ENCODE results near the gene IFIT3. TPM values are rescaled to one million over a fixed set of nuclear protein-coding genes. Genes with fewer than 3 reads are reported as not detected.

The IFIT3 gene
- total and polyA plus RNA-seq, 2 of the 8 experiments (the other 6 are each of a cell fraction or from before 2014, with no cell fraction given), result 0.12 to 0.84 TPM

DNA sequence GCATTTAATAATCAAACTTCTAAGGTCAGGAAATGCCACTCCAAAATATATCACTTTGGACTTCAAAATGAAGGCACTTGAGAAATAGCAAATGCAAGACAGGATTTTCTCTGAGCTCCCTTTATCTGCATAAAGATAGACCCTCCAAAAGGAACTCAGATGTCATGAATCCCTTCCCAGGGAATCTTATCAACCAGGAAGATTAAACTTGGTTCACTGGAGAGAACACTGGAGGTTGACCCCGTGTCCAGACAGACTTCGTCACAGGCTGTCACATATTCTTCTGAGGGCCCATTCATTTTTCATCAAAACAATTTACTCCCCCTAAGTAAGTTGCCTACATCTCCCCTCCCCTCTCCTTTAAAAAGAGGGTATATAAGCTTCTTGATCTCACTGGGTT is 21.2 kb downstream of the IFIT3 start (continued):
- TF ChIP-seq, protein P1, sequence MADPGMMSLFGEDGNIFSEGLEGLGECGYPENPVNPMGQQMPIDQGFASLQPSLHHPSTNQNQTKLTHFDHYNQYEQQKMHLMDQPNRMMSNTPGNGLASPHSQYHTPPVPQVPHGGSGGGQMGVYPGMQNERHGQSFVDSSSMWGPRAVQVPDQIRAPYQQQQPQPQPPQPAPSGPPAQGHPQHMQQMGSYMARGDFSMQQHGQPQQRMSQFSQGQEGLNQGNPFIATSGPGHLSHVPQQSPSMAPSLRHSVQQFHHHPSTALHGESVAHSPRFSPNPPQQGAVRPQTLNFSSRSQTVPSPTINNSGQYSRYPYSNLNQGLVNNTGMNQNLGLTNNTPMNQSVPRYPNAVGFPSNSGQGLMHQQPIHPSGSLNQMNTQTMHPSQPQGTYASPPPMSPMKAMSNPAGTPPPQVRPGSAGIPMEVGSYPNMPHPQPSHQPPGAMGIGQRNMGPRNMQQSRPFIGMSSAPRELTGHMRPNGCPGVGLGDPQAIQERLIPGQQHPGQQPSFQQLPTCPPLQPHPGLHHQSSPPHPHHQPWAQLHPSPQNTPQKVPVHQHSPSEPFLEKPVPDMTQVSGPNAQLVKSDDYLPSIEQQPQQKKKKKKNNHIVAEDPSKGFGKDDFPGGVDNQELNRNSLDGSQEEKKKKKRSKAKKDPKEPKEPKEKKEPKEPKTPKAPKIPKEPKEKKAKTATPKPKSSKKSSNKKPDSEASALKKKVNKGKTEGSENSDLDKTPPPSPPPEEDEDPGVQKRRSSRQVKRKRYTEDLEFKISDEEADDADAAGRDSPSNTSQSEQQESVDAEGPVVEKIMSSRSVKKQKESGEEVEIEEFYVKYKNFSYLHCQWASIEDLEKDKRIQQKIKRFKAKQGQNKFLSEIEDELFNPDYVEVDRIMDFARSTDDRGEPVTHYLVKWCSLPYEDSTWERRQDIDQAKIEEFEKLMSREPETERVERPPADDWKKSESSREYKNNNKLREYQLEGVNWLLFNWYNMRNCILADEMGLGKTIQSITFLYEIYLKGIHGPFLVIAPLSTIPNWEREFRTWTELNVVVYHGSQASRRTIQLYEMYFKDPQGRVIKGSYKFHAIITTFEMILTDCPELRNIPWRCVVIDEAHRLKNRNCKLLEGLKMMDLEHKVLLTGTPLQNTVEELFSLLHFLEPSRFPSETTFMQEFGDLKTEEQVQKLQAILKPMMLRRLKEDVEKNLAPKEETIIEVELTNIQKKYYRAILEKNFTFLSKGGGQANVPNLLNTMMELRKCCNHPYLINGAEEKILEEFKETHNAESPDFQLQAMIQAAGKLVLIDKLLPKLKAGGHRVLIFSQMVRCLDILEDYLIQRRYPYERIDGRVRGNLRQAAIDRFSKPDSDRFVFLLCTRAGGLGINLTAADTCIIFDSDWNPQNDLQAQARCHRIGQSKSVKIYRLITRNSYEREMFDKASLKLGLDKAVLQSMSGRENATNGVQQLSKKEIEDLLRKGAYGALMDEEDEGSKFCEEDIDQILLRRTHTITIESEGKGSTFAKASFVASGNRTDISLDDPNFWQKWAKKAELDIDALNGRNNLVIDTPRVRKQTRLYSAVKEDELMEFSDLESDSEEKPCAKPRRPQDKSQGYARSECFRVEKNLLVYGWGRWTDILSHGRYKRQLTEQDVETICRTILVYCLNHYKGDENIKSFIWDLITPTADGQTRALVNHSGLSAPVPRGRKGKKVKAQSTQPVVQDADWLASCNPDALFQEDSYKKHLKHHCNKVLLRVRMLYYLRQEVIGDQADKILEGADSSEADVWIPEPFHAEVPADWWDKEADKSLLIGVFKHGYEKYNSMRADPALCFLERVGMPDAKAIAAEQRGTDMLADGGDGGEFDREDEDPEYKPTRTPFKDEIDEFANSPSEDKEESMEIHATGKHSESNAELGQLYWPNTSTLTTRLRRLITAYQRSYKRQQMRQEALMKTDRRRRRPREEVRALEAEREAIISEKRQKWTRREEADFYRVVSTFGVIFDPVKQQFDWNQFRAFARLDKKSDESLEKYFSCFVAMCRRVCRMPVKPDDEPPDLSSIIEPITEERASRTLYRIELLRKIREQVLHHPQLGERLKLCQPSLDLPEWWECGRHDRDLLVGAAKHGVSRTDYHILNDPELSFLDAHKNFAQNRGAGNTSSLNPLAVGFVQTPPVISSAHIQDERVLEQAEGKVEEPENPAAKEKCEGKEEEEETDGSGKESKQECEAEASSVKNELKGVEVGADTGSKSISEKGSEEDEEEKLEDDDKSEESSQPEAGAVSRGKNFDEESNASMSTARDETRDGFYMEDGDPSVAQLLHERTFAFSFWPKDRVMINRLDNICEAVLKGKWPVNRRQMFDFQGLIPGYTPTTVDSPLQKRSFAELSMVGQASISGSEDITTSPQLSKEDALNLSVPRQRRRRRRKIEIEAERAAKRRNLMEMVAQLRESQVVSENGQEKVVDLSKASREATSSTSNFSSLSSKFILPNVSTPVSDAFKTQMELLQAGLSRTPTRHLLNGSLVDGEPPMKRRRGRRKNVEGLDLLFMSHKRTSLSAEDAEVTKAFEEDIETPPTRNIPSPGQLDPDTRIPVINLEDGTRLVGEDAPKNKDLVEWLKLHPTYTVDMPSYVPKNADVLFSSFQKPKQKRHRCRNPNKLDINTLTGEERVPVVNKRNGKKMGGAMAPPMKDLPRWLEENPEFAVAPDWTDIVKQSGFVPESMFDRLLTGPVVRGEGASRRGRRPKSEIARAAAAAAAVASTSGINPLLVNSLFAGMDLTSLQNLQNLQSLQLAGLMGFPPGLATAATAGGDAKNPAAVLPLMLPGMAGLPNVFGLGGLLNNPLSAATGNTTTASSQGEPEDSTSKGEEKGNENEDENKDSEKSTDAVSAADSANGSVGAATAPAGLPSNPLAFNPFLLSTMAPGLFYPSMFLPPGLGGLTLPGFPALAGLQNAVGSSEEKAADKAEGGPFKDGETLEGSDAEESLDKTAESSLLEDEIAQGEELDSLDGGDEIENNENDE (IDR thresholded peaks at IDR 0.05; ENCODE audit: insufficient replicate concordance, low read length), result no peak
- TF ChIP-seq EGR1 (IDR thresholded peaks at IDR 0.05; ENCODE audit: borderline replicate concordance, low read depth, low read length) (no peak), RAD21 (IDR thresholded peaks at IDR 0.05 in 1 of 2, conservative IDR thresholded peaks at IDR 0.05 in 1 of 2; ENCODE audit: low read depth in 2 of 2, low read length in 2 of 2) (no peak), CEBPB (IDR thresholded peaks at IDR 0.05; ENCODE audit: low read depth, low read length) (no peak), RXRA (IDR thresholded peaks at IDR 0.05; ENCODE audit: insufficient read depth, low read depth, low read length) (no peak), TBP (IDR thresholded peaks at IDR 0.05; ENCODE audit: low read depth, low read length) (no peak), NANOG (IDR thresholded peaks at IDR 0.05; ENCODE audit: insufficient read depth, low read depth, low read length, poor library complexity, severe bottlenecking) (no peak)
- TF ChIP-seq, protein P2, sequence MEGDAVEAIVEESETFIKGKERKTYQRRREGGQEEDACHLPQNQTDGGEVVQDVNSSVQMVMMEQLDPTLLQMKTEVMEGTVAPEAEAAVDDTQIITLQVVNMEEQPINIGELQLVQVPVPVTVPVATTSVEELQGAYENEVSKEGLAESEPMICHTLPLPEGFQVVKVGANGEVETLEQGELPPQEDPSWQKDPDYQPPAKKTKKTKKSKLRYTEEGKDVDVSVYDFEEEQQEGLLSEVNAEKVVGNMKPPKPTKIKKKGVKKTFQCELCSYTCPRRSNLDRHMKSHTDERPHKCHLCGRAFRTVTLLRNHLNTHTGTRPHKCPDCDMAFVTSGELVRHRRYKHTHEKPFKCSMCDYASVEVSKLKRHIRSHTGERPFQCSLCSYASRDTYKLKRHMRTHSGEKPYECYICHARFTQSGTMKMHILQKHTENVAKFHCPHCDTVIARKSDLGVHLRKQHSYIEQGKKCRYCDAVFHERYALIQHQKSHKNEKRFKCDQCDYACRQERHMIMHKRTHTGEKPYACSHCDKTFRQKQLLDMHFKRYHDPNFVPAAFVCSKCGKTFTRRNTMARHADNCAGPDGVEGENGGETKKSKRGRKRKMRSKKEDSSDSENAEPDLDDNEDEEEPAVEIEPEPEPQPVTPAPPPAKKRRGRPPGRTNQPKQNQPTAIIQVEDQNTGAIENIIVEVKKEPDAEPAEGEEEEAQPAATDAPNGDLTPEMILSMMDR (IDR thresholded peaks at IDR 0.05; ENCODE audit: control extremely low read depth in 1 of 3, insufficient read depth in 1 of 3, low read depth in 1 of 3, low read length in 3 of 3), result no peak
